Ramos (cell line): ENCODE results near the gene INO80.
"Not testable (repeated sequence)": the region's sequence is repeated elsewhere in the genome, so short reads cannot be mapped to it uniquely, and the experiment has no call there.

Experiments used
- in situ Hi-C: fragments of 300-500 bp; cut with MboI; formaldehyde crosslinking; loops from one replicate; pipeline ENCODE4 v1.14.3; 2022; ENCODE audit warnings: low sequenced_read_pairs; ENCODE audit not compliant: unreplicated experiment

The INO80 gene

GRCh38 chr15:40978562-40978961 is 137.5 kb downstream of the INO80 start:
- in situ Hi-C loops: no loop called here

- in situ Hi-C loops: no loop called here
These were observed 137.9 kb downstream of the INO80 start for GRCh38 chr15:40978141-40978540.

DNA sequence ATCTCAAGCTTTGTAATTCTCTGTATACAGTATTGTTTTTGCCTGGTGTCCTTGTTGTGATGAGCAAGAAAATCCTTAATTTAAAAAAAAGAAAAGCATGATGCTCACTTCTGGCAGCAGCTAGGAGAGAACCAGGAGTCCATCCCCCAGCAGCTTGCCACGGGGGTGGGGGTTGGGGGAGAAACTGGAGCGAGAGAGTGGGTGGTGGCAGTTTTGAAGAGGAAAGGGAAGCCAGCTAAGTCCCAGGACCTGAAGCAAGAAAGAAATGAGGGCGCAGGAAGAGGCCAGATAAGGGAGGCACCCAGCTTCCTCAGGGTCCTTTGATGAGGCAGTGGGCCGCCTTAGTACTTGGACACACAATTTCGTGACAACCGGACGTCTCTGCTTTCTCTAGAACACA is 139.3 kb downstream of the INO80 start:
- in situ Hi-C loops: no loop called here

- in situ Hi-C loops: no loop called here
These were observed 141.2 kb downstream of the INO80 start for GRCh38 chr15:40974879-40975278.

DNA sequence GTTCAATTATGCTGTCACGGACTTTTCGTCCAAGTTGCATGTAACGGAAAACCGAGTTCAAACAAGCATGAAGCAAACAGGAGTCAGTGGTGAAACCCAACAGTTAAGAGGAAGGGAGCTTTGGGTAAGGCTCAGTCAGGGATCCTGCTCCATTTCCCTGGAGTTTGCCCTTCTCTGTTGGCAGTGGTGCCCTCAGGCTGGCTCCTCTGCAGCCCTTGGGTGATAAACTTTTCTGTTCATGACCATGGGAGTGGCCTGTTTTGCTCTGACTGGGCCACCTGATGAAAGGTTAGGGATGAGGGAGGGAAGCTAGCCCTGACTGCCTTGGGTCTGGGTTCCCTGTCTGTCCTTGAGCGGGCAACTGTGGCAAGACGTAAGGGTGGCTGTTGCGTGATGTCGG is 146.7 kb downstream of the INO80 start:
- in situ Hi-C loops: no loop called here

GRCh38 chr15:40968290-40969085 is 147.6 kb downstream of the INO80 start:
- in situ Hi-C loops: no loop called here

DNA sequence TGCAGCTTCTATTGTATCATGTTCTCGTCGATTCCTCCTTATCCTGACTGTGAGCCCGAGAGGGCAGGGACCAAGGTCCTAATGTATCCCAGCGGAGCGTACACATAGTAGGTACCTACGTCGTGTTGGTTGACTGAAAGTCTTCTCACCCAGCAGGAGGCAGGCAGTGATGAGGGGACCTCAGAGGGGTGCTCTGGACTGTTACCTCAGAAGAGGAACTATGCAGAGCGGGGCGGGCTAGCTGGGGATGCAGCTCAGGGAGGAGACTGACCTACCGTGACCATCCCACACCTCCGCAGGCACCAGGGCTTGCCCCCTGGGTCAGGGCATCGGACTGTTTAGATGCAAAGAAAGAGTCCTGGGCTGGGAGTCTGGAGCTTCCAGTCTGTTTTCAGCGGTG is 151.4 kb downstream of the INO80 start:
- in situ Hi-C loops: no loop called here

DNA sequence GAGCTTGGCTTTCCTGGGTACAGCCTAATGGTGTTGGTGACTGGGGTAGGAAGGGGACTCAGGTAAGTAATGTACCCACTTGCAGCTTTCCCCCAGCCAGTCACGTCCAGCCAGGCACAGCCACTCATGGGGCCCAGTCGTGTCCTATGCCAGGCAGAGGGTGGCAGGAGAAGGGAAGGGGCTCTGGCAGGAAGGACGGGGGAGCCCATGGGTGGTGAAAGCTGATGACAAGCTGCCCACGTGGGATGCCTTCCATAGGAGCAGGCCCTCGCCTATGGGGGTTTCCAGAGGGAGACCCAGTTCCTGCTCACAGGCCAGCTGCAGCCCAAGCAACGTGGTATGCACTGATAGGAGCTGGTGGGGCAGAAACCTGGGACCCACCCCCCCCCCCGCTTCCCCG is 152.1 kb downstream of the INO80 start:
- in situ Hi-C loops: no loop called here

- in situ Hi-C loops: no loop called here
These were observed 152.9 kb downstream of the INO80 start for GRCh38 chr15:40963201-40963600.

GRCh38 chr15:40962317-40962716 is 153.8 kb downstream of the INO80 start:
- in situ Hi-C loops: not testable (repeated sequence)

- in situ Hi-C loops: not testable (repeated sequence)
These were observed 154.3 kb downstream of the INO80 start for GRCh38 chr15:40961740-40962139.

DNA sequence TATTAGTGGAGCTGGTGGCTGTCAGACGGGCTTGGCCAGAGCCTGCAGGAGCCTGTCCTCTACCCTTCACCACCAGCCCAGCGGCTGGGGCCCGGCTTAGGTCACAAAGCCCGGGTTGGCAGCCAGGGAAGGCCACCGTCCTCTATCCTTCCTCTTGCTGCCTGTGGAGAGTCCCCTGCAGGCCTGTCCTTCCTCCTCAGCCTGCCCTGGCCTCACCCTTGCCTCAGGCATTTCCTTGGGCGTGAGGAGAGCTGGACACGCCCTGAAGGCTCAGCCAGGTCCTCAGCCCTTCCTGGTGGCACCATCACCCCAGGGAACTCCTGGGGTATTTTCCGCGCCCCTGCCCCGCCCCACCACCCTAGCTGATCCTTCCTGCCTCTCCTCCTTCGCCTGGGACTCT is 155.2 kb downstream of the INO80 start:
- in situ Hi-C loops: no loop called here

- in situ Hi-C loops: no loop called here
These were observed 155.8 kb downstream of the INO80 start for GRCh38 chr15:40960151-40960885.

DNA sequence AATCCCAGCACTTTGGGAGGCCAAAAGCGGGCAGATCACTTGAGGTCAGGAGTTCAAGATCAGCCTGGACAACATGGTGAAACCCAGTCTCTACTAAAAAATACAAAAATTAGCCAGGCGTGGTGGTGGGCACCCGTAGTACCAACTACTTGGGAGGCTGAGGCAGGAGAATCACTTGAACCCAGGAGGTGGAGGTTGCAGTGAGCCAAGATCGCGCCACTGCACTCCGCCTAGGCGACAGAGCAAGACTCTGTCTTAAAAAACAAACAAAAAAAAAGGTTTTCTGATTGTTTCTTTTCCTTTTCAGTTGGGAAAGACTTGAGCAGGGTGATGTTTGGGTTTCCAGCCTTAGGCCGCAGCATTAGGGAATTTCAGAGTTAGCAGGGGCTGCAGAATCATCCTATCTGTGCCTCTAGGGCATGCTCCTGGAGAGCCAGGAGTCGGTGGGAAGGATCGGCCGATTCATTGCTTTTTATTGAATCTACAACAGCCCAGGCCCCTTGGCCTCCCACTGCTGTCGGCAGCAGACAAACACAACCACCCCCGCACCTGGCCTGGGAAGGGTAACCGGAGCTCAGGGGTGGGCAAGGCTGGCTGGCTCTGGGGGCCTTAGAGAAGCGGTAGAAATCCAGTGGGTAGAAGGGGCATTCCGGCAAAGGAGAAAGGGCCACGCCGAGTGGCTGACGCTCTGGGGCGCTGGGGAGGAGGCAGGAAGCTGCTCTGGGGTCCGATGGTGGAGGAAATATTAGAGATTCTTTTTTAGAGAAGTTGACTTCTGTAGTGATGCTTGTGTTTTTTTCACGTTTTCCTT is 156.5 kb downstream of the INO80 start:
- in situ Hi-C loops: no loop called here

GRCh38 chr15:40958723-40959122 is 157.4 kb downstream of the INO80 start:
- in situ Hi-C loops: no loop called here

DNA sequence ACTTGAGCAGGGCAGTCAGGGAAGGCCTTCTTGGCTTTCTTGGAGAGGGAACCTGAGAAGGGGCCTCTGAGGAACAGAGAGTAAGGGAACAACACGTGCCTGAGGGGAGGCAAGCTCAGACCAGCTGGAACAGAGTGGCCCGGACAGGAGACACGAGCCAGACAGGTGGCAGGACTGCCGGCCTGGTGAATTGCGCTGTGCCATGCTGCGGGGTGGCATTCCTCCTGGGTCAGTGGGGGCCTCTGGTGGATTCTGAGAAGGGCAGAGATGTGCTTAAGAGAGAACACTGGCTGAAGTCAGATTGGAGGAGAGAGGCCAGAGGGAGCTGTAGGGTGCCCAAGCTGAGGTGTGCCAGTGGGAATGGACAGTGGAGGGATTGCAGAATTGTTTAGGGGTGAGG is 157.9 kb downstream of the INO80 start:
- in situ Hi-C loops: no loop called here

DNA sequence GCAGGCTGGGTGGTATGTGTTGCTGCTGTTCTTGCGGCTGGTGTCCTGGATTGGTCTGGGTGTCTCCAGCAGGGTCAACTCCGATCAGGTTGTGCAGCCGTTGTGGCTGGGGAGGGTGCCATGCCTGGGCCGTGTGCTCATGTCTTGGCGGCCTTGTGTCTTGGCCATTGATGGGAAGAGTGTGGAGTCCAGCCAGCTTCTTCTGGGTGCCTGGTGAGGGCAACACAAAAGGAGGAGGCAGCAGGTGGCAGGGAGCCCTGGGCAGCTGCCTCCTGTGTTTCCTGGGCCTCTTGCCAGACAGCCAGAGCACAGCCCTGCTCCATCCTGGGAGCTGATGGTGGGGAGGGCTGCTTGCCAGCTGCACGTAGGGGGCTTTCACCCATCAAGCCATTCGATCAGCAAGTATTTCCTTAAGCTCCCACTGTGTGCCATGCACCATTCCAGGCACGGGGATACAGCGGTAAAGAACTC is 158.5 kb downstream of the INO80 start:
- in situ Hi-C loops: no loop called here

GRCh38 chr15:40957041-40957555 is 159.0 kb downstream of the INO80 start:
- in situ Hi-C loops: no loop called here

GRCh38 chr15:40956541-40956982 is 159.5 kb downstream of the INO80 start:
- in situ Hi-C loops: no loop called here

GRCh38 chr15:40955930-40956540 is 160.0 kb downstream of the INO80 start:
- in situ Hi-C loops: no loop called here
